GM18870 (cell line): ENCODE measurements around the gene SLFN5.
"Not testable (repeated sequence)": the region's sequence is repeated elsewhere in the genome, so short reads cannot be mapped to it uniquely, and the experiment has no call there.

Experiments
- ATAC-seq: cut with Tn5 transposase; IDR thresholded peaks from one replicate; pipeline ENCODE4 v1.9.1; 2021; ENCODE audit warnings: moderate library complexity; ENCODE audit not compliant: unreplicated experiment

SLFN5 gene

DNA sequence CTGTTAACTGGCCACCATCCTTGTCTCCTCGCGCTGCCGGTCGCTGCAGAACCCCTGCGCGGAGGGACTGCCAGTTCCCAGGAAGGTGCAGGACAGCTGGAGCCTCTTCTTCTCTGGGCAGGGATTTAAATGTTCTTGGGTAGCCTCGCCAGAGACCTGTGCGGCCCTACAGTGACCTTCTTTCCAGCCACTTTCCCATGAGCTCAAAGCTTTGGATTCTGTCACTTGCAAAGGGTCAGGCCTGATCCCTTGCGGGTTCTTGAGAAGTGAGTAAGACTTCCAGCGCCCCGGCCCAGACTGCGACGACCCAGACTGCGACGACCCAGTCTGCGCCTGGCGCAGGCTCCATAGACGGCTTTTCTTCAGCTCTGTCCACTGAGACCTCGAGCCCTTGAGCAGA, 1.4 kb upstream of the SLFN5 start:
- ATAC-seq: no peak

DNA sequence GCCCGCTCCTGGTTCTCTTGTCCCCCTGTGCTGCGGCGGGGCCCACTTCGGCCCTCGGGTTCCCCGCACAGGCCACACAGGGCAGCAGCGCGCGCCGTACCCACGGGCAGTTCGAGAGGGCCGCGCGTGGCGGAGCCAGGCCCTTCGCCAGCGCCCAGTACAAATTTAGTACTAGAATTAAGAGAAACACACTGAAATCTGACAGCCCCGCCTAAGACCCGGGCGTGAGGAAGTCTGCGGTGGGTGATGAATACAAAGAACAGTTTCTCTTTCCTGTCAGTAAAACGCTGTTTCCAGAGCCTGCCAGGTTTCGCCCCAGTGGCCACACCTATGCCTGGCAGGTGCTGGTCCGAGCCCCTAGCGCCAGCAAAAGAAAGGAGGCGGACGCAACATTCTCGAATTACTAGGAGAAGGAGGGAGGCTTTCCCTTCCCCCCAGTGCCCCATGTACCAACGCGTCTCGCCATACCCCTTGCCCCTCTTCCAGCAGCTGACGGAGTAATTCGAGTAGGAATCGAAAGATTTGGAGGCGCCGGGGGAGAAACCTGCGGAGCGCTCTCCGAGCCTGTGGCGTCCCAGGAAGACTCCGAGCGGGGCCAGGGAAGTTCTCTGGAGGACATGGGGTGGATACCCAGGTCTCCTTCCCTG, 591 bp upstream of the SLFN5 start:
- ATAC-seq: peak; percentile 48

DNA sequence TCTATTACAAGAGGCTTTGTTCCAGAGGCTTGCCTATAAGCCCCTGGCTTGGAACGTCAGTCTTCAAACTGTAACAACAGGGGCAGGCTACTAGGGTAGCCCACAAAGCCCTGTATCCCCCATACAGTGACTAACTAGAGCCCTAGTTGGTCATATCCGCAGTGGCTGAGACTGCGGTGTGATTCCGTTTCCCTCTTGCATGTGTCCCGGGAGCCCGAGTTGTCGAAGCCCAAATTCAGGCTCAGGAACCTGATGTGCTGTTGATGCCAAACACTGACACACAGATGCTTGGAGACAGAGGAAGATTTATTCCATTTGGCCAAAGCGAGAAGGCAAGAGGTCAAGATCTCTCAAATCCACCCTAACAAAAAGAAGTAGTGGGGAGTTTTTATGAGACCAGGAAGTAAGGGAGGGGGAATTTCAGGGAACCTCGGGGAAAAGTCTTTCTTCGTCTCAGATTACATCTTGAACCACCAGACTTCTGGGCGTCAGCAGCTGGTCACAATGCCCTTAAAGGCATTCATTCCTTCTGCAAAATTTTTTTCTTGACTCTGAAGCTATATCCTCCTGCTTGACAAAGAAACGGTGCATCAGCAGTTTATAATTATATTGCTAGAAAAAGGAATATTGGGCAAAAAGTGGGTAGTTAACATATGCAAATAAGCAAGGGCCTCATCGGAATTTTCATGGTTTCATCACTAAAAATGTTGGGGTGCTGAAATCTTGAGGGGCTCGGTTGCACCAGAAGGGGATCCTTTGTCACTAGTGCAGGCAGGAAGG, 879 bp downstream of the SLFN5 start:
- no peak for ATAC-seq

DNA sequence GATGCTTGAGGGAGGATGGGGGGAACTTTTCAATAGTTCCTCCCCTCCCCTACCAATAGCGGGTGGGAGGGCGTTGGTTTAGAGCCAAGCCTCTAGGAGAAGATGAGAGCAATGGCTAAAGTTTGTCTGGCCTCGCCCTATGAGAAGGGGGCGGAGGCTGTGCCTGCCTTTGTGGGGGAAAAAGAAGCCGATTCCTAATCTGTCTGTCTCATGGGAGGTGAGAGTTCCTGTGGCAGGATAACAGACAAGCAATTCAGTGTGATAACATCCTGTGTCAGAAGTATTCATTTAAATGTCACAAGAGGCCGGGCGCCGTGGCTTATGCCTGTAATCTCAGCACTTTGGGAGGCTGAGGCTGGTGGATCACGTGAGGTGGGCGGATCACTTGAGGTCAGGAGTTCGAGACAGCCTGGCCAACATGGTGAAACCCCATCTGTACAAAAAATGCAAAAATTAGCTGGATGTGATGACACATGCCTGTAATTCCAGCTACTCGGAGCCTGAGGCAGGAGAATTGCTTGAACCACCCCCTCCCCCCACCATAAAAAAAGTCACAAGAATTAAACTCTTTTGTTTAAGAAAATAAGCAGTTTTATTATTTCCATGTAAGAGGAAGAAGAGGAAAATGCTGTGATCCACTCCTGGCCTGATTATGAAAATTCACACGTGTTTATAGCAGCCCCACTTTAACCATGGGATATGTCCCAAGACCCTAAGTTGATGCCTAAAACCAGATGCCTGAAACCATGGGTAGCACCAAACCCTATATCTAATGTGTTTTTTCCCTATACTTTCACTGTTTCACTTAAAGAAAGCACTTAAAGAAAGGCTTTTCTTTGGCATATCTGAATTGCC, 1.7 kb downstream of the SLFN5 start:
- ATAC-seq: no peak

DNA sequence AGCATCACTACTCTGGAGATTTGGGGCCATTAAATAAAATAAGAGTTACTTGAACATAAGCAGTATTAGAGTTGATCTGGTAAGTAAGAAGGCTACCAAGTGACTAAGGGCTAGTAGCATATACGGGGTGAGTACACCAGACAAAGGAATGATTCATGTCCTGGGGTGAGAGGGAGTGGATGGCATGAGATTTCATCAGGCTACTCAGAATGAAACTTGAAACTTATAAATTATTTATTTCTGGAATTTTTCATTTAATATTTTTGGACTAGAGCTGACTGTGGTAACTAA, 2.3 kb downstream of the SLFN5 start:
- ATAC-seq: no peak

DNA sequence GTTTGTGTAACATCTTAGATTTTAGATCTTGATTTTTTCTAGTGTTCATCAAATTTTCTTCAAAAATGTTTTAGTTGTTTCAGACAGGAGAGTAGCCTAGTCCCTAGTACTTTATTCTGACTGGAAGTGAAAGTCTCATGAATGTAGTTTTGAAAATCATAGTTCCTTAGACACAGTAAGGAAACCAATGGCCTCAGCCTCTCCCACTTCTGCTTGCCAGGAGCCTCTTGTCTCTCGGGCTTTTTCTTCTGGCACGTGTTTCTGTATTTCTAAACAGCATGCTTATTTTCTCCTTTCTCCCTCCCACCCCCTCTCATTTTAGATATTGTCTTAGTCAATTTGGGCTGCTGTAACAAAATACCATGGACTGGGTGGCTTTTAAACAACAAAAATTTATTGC, 9.8 kb downstream of the SLFN5 start:
- no peak for ATAC-seq

DNA sequence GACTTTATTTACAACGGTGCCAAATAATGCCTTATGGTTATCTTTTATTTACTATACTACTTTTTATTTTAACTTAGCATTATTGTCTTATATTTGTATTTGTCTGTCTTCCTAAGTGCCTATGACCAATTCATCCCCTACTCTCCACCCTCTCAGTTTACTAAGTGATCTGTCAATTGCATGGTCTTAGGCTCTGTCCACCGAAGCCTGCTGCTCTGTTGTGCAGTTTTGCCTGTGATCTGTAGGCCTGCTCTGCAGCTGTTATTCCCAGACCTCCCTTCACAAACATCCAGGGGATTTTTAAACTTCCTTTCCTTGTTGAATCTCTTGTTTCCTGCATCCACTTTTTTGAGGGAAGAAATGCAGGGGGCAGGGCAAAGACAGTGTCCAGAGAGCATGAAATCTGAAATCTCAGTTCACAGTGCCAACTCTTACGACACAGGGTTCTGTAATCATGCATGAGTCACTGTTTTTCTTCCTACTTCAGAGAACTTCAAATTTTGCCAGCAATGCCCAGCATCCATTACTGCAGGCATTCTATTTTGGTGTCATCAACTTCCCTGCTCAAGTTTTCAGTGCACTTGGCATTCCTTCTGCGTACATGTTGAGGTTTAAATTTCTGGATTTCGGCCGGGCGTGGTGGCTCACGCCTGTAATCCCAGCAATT, 11.4 kb downstream of the SLFN5 start:
- no peak for ATAC-seq

DNA sequence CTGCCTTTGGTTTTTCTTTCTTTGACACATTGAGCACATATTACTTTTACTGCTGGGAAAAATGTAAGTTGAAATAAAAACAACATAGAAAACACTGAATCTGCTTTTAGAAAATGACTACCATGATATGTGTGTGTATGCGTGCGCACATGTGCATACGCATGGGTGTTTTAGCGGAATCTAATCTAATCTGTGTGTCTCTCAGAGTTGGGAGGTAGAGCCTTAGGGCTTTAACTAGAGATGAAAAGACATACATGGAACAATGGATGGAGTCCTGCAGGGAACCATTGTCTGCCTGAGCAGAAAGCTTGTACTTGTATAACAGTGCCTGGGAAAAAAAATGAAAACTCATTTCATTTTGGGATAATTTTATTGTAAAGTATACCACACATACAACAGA, 12.4 kb downstream of the SLFN5 start:
- no peak for ATAC-seq

DNA sequence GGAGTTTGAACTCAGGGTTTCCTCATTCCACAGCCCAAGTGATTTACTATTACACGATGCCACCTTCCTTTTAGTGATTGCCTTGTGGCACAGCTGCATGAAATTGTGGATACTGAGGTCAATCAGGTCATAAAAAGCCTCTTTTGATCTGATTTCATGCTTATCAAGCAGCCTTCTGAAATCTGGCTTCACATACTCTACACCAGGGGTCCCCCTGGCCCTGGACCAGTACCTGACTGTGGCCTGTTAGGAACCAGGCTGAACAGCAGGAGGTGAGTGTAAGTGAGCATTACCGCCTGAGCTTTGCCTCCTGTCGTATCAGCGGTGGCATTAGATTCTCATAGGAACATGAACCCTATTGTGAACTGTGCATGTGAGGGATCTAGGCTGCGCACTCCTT, 13.8 kb downstream of the SLFN5 start:
- no peak for ATAC-seq

DNA sequence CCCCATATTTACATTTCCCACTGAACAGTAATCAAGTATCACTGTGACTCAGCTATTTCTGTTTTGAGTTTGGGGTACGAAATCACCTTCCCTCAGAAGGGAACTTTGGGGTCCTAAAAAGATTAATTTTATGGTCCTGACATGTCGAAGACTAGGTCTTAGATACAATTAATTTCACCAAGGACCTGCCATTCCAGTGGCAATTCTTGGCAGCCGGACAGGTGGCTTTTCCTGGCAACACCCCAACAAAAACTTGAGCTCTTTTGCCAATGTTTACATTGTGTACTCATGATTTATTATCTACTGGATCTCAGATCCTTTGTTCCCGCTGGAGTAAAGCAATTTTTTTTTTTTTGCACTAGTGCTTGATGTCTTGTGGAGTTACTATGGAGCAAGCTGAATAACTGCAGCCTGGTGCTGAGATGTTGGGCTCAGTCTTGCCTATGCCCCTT, 14.4 kb downstream of the SLFN5 start:
- ATAC-seq: no peak

DNA sequence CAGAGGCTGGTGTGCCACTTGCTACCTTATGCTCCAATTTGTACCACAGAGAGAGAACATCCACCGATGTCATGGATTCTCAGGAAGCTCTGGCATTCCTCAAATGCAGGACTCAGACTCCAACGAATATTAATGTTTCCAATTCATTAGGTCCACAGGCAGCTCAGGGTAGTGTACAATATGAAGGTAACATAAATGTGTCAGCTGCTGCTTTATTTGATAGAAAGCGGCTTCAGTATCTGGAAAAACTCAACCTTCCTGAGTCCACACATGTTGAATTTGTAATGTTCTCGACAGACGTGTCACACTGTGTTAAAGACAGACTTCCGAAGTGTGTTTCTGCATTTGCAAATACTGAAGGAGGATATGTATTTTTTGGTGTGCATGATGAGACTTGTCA, 16.1 kb downstream of the SLFN5 start:
- ATAC-seq: no peak

DNA sequence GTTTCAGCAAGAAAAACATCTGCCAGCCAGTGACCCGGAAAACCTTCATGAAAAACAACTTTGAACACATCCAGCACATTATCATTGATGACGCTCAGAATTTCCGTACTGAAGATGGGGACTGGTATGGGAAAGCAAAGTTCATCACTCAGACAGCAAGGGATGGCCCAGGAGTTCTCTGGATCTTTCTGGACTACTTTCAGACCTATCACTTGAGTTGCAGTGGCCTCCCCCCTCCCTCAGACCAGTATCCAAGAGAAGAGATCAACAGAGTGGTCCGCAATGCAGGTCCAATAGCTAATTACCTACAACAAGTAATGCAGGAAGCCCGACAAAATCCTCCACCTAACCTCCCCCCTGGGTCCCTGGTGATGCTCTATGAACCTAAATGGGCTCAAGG, 22.2 kb downstream of the SLFN5 start:
- no peak for ATAC-seq

DNA sequence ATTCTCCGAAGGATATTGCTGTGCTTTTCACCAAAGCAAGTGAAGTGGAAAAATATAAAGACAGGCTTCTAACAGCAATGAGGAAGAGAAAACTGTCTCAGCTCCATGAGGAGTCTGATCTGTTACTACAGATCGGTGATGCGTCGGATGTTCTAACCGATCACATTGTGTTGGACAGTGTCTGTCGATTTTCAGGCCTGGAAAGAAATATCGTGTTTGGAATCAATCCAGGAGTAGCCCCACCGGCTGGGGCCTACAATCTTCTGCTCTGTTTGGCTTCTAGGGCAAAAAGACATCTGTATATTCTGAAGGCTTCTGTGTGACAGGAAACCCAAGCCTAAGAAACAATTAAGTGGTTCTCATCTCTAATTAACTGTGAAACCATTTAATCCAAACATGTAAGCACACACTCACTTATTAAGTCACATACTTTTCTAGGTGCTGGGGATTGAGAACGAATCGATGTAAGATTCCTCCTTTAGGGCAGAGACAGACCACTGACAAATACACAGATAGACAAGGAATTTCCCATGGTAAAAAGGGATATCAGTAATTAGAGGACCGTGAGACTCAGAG, 22.8 kb downstream of the SLFN5 start:
- no peak for ATAC-seq

DNA sequence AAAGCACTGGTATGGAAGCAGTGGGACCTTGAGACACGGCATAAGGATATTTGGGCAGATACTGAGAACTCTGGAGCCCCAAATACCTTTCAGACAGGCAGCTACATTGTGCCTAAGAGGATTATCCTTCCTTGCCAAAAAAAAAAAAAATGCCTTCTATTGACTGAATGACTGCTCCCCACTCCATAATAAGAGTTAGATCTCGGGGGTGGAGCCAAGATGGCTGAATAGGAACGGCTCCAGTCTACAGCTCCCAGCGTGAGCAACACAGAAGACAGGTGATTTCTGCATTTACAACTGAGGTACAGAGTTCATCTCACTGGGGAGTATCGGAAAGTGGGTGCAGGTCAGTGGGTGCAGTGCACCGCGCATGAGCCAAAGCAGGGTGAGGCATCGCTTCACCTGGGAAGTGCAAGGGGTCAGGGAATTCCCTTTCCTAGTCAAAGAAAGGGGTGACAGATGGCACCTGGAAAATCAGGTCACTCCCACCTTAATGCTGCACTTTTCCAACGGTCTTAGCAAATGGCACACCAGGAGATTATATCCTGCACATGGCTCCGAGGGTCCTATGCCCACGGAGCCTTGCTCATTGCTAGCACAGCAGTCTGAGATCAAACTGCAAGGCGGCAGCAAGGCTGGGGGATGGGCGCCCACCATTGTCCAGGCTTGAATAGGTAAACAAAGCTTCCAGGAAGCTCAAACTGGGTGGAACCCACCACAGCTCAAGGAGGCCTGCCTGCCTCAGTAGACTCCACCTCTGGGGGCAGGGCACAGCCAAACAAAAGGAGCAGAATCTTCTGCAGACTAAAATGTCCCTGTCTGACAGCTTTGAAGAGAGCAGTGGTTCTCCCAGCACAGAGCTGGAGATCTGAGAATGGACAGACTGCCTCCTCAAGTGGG, 31.5 kb downstream of the SLFN5 start:
- ATAC-seq: not testable (repeated sequence)

DNA sequence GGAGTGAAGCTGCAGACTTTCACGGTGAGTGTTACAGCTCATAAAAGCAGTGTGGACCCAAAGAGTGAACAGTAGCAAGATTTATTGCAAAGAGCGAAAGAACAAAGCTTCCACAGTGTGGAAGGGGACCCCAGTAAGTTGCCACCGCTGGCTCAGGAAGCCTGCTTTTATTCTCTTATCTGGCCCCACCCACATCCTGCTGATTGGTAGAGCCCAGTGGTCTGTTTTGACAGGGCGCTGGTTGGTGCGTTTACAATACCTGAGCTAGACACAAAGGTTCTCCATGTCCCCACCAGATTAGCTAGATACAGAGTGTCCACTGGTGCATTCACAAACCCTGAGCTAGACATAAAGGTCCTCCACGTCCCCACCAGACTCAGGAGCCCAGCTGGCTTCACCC, 35.6 kb downstream of the SLFN5 start:
- not testable (repeated sequence) for ATAC-seq

DNA sequence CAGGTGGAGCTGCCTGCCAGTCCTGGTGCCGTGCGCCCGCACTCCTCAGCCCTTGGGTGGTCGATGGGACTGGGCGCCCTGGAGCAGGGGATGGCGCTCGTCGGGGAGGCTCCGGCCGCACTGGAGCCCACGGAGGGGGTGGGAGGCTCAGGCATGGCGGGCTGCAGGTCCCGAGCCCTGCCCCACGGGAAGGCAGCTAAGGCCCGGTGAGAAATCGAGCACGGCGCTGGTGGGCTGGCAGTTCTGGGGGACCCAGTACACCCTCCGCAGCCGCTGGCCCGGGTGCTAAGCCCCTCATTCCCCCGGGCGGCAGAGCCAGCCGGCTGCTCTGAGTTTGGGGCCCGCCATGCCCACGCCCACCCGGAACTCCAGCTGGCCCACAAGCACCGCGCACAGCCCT, 36.0 kb downstream of the SLFN5 start:
- not testable (repeated sequence) for ATAC-seq

DNA sequence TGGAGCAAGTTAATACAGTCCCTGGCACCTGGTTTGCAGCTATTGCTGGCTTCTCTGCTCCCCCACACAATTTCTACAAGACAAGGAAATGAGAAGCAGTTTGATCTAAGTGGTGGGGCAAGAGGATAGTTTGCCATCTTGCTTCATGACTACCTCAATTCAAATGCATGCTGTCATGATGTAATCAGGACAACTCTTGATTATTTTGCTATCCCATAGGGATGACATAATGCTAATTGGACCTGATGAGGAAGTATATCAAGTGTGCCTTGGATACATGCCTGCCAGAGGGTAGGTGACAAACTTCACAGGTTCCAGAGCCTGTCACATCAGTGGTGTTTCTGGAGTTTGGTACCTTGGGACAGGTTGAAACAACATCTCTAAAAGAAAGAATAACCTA, 40.9 kb downstream of the SLFN5 start:
- no peak for ATAC-seq

DNA sequence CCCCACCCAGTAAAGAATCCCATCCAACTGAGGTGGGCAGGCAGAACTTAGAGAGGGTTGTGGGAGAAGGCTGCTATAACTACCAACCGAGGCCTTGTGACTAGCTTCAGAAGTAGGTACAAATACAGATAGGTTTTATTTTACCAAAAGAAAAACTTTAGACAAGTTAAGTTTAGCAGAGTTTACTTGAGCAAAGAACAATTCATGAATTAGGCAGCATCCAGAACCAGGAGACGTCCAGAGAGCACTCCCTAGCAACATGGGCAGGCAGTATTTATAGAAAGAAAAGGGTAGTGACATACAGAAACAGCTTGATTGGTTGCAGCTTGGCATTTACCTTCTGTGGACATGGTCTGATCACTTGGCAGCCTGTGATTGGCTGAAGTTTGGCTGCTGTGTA, 42.1 kb downstream of the SLFN5 start:
- ATAC-seq: no peak

DNA sequence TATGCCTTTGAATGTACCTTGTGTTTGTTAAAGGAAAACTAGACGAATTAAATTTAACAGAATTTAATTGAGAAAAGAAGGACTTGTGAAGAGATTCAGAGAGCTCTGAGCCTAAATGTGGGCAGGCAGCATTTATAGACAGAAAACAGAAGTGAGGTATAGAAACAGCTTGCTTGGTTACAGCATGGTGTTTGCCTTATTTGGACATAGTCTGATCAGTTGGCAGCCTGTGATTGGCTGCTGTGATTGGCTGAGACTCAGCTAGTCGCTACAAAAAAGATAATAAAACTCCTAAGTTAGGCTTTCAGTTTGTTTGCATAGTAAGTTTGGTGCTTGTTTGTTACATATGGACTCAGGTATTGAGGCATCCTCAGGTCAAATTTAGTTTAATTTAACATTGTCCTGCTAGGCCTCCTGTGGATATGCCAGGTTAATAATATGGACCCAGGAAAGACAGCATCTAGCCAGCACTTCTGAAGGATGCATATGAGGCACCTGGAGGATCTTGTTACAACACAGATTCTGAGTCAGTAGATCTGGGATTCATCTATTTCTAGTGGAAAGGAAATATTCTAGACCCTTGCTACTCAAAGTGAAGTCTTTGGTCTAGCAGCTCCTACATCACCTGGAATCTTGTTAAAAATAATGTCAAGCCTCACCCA, 43.4 kb downstream of the SLFN5 start:
- no peak for ATAC-seq
